ENCODE measurements around the gene ADAMTS18. TPM values are rescaled to one million over a fixed set of nuclear protein-coding genes. Genes with fewer than 3 reads are reported as not detected.
"Not testable (repeated sequence)": the region's sequence is repeated elsewhere in the genome, so short reads cannot be mapped to it uniquely, and the experiment has no call there.

ADAMTS18 gene
- total and polyA plus RNA-seq, 8 donors = 0.18 to 4.6 (median 3.6) TPM; not detected in 1

- Histone ChIP-seq H3K27me3 (no peaks in the 10 kb centered on the region), H3K9me3 (no peaks in the 10 kb centered on the region), H3K4me3 (no peak overlapping the region), H3K36me3 (no peaks in the 10 kb centered on the region), H3K4me1 (no peaks in the 10 kb centered on the region), H3K27ac (no peak overlapping the region)
- DNase-seq (no peak), ATAC-seq (no peak)
- intact Hi-C loops (cut with DNase I) = no loop called here
- TF ChIP-seq, protein P1, sequence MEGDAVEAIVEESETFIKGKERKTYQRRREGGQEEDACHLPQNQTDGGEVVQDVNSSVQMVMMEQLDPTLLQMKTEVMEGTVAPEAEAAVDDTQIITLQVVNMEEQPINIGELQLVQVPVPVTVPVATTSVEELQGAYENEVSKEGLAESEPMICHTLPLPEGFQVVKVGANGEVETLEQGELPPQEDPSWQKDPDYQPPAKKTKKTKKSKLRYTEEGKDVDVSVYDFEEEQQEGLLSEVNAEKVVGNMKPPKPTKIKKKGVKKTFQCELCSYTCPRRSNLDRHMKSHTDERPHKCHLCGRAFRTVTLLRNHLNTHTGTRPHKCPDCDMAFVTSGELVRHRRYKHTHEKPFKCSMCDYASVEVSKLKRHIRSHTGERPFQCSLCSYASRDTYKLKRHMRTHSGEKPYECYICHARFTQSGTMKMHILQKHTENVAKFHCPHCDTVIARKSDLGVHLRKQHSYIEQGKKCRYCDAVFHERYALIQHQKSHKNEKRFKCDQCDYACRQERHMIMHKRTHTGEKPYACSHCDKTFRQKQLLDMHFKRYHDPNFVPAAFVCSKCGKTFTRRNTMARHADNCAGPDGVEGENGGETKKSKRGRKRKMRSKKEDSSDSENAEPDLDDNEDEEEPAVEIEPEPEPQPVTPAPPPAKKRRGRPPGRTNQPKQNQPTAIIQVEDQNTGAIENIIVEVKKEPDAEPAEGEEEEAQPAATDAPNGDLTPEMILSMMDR (IDR thresholded peaks at IDR 0.05) = no peak
Measured at GRCh38 chr16:77273815-77274214, 161.0 kb downstream of the ADAMTS18 start.

- H3K36me3 ChIP-seq = no peaks in the 10 kb centered on the region
- TF ChIP-seq, protein P1 (IDR thresholded peaks at IDR 0.05) = no peak
- no peaks in the 10 kb centered on the region for H3K4me1 ChIP-seq
- no peak overlapping the region for H3K27ac ChIP-seq
- no peak overlapping the region for H3K4me3 ChIP-seq
- intact Hi-C loops (cut with DNase I) = no loop called here
- DNase-seq (no peak), ATAC-seq (no peak)
- no peaks in the 10 kb centered on the region for H3K27me3 ChIP-seq
- no peaks in the 10 kb centered on the region for H3K9me3 ChIP-seq
Measured at GRCh38 chr16:77271532-77272426, 163.1 kb downstream of the ADAMTS18 start.

- H3K27ac ChIP-seq; H3K27me3 ChIP-seq; H3K4me3 ChIP-seq; ATAC-seq; DNase-seq; H3K4me1 ChIP-seq; H3K9me3 ChIP-seq; intact Hi-C loops (cut with DNase I); H3K36me3 ChIP-seq: not testable (repeated sequence)
Measured at GRCh38 chr16:77266185-77266584, 168.6 kb downstream of the ADAMTS18 start.

GRCh38 chr16:77262971-77263370 is 171.9 kb downstream of the ADAMTS18 start:
- no peaks in the 10 kb centered on the region for H3K4me1 ChIP-seq
- no peak overlapping the region for H3K4me3 ChIP-seq
- H3K9me3 ChIP-seq = peaks cover 0 to 2% of the 10 kb centered on the region in 2 donors
- DNase-seq = no peak
- no peaks in the 10 kb centered on the region for H3K27me3 ChIP-seq
- H3K36me3 ChIP-seq = no peaks in the 10 kb centered on the region
- ATAC-seq = no peak
- H3K27ac ChIP-seq = no peak overlapping the region
- intact Hi-C loops (cut with DNase I) = no loop called here
- TF ChIP-seq, protein P1 (IDR thresholded peaks at IDR 0.05) = no peak

GRCh38 chr16:77250400-77250799 is 184.4 kb downstream of the ADAMTS18 start:
- Histone ChIP-seq H3K36me3 (no peaks in the 10 kb centered on the region), H3K9me3 (no peaks in the 10 kb centered on the region), H3K27ac (no peak overlapping the region), H3K4me1 (no peaks in the 10 kb centered on the region), H3K4me3 (no peak overlapping the region), H3K27me3 (no peaks in the 10 kb centered on the region)
- no peak for DNase-seq
- ATAC-seq = no peak
- intact Hi-C loops (cut with DNase I) = no loop called here
- TF ChIP-seq, protein P1 (IDR thresholded peaks at IDR 0.05) = no peak

Measured in left lung (tissue), 10 donors.